ENCODE results near the gene PIGP. TPM values are rescaled to one million over a fixed set of nuclear protein-coding genes. Genes with fewer than 3 reads are reported as not detected.

PIGP gene
- total and polyA plus RNA-seq, 2 of the 13 experiments (the other 11 are each of a cell fraction or from before 2014, with no cell fraction given): 14.8 to 33.4 TPM

DNA sequence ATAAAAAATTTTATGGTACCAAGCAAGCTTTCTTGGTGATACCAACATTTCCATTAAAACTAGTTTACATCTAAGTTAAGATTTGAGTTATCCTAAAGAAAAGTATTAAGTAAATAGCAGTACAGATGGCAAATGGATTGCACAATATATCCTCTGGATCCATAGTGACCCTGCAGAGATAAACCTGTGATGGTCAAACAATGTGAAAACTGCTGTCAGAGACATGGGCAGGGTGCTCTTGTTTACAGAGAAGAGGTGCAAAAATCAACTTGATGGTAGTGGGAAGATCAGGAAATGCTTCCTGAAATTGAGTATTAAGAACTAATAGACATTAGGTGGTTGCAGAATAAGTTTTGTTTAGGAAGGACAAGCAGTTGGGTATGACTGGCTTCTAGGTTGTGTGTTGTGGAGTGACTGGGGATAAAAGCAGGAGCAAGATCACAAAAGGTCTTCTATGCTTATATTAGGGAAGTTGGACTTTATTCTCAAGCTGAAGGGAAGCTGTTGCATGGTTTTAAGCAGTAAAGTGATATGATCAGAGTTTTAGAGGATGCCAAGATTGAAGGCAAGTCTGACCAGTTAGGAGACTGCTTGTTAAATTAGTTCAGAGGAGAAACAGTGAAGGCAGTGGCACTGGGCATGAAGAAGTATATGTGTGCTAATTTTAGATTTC lies 10.1 kb upstream of the PIGP start (continued):
- TF ChIP-seq, protein P1, sequence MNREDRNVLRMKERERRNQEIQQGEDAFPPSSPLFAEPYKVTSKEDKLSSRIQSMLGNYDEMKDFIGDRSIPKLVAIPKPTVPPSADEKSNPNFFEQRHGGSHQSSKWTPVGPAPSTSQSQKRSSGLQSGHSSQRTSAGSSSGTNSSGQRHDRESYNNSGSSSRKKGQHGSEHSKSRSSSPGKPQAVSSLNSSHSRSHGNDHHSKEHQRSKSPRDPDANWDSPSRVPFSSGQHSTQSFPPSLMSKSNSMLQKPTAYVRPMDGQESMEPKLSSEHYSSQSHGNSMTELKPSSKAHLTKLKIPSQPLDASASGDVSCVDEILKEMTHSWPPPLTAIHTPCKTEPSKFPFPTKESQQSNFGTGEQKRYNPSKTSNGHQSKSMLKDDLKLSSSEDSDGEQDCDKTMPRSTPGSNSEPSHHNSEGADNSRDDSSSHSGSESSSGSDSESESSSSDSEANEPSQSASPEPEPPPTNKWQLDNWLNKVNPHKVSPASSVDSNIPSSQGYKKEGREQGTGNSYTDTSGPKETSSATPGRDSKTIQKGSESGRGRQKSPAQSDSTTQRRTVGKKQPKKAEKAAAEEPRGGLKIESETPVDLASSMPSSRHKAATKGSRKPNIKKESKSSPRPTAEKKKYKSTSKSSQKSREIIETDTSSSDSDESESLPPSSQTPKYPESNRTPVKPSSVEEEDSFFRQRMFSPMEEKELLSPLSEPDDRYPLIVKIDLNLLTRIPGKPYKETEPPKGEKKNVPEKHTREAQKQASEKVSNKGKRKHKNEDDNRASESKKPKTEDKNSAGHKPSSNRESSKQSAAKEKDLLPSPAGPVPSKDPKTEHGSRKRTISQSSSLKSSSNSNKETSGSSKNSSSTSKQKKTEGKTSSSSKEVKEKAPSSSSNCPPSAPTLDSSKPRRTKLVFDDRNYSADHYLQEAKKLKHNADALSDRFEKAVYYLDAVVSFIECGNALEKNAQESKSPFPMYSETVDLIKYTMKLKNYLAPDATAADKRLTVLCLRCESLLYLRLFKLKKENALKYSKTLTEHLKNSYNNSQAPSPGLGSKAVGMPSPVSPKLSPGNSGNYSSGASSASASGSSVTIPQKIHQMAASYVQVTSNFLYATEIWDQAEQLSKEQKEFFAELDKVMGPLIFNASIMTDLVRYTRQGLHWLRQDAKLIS (CRISPR knock-in tag; IDR thresholded peaks at IDR 0.05): no peak
- TF ChIP-seq SCMH1 (CRISPR knock-in tag; IDR thresholded peaks at IDR 0.05; ENCODE audit: borderline replicate concordance) (no peak), NFE2 (CRISPR knock-in tag; IDR thresholded peaks at IDR 0.05) (no peak), PHF21A (CRISPR knock-in tag; IDR thresholded peaks at IDR 0.05) (peak; percentile 75; the same call in 1 of the 2 replicates), ZNF343 (CRISPR knock-in tag; IDR thresholded peaks at IDR 0.05) (no peak), ZNF160 (CRISPR knock-in tag; IDR thresholded peaks at IDR 0.05) (no peak), ZNF737 (CRISPR knock-in tag; IDR thresholded peaks at IDR 0.05; ENCODE audit: borderline replicate concordance) (no peak), LRRFIP1 (CRISPR knock-in tag; conservative IDR thresholded peaks at IDR 0.05) (no peak), ZNF20 (CRISPR knock-in tag; IDR thresholded peaks at IDR 0.05) (no peak), TBX3 (IDR thresholded peaks at IDR 0.05; ENCODE audit: borderline replicate concordance) (peak; percentile 66; the same call in 1 of the 2 replicates), FOXP4 (CRISPR knock-in tag; IDR thresholded peaks at IDR 0.05) (peak; percentile 96), ZNF891 (CRISPR knock-in tag; IDR thresholded peaks at IDR 0.05) (no peak), TCF12 (IDR thresholded peaks at IDR 0.05) (no peak), TCF12 (CRISPR knock-in tag; IDR thresholded peaks at IDR 0.05) (no peak), HCFC1 (IDR thresholded peaks at IDR 0.05; ENCODE audit: low read depth, low read length) (no peak), MAX (IDR thresholded peaks at IDR 0.05) (0 out of 2 replicates have a peak, but pooled peaks have one; percentile 19), ZNF850 (CRISPR knock-in tag; conservative IDR thresholded peaks at IDR 0.05) (no peak)
- TF ChIP-seq, protein P2, sequence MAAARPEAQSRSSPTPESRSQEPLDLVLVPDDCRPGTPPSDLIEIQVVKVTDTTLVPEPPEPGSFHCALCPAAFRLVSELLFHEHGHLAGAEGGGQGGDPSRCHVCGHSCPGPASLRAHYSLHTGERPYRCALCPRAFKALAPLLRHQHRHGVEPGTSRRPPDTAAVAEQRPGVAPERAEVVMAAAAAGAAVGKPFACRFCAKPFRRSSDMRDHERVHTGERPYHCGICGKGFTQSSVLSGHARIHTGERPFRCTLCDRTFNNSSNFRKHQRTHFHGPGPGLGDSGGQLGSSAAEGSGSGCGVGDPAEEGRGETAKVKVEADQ (CRISPR knock-in tag; IDR thresholded peaks at IDR 0.05; ENCODE audit: borderline replicate concordance): no peak
- TF ChIP-seq, protein P3, sequence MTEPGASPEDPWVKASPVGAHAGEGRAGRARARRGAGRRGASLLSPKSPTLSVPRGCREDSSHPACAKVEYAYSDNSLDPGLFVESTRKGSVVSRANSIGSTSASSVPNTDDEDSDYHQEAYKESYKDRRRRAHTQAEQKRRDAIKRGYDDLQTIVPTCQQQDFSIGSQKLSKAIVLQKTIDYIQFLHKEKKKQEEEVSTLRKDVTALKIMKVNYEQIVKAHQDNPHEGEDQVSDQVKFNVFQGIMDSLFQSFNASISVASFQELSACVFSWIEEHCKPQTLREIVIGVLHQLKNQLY (CRISPR knock-in tag; IDR thresholded peaks at IDR 0.05): peak; percentile 73; the same call in 1 of the 2 replicates
